HG03354 (cell line): ENCODE results near the gene CCDC87.
"Not testable (repeated sequence)": the region's sequence is repeated elsewhere in the genome, so short reads cannot be mapped to it uniquely, and the experiment has no call there.

ENCODE experiments used
- ATAC-seq: cut with Tn5 transposase; IDR thresholded peaks from one replicate; pipeline ENCODE4 v1.9.1; 2021; ENCODE audit warnings: mild to moderate bottlenecking; ENCODE audit not compliant: unreplicated experiment, poor library complexity, severe bottlenecking

The CCDC87 gene, protein sequence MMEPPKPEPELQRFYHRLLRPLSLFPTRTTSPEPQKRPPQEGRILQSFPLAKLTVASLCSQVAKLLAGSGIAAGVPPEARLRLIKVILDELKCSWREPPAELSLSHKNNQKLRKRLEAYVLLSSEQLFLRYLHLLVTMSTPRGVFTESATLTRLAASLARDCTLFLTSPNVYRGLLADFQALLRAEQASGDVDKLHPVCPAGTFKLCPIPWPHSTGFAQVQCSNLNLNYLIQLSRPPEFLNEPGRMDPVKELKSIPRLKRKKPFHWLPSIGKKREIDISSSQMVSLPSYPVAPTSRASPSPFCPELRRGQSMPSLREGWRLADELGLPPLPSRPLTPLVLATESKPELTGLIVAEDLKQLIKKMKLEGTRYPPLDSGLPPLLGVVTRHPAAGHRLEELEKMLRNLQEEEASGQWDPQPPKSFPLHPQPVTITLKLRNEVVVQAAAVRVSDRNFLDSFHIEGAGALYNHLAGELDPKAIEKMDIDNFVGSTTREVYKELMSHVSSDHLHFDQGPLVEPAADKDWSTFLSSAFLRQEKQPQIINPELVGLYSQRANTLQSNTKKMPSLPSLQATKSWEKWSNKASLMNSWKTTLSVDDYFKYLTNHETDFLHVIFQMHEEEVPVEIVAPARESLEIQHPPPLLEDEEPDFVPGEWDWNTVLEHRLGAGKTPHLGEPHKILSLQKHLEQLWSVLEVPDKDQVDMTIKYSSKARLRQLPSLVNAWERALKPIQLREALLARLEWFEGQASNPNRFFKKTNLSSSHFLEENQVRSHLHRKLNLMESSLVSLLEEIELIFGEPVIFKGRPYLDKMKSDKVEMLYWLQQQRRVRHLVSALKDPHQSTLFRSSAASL

DNA sequence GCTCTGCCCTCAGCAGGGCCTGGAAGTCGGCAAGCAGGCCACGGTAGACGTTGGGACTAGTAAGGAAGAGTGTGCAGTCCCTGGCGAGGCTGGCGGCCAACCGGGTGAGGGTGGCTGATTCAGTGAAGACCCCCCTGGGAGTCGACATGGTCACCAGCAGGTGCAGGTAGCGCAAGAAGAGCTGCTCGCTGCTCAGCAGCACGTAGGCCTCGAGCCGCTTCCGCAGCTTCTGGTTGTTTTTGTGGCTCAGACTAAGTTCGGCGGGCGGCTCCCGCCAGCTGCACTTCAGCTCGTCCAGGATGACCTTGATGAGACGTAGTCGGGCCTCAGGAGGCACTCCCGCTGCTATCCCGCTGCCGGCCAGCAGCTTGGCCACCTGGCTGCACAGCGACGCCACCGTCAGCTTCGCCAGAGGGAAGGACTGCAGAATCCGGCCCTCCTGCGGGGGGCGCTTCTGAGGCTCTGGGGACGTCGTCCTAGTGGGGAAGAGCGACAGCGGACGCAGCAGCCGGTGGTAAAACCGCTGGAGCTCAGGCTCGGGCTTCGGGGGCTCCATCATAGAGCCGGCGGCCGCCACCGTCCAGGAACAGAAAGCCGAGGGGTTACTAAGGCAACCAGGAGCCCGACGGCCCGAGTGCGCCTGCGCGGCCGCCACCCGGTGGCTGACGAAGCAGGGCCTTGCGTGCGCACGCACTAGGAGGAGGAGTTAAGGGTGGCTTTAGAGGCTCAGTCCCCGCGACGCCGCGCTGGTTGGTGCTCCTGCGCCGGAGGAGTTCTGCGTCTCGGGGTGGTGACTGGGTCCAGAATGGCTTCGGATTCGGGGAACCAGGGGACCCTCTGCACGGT is at the start of gene CCDC87, which contains the start of gene CCS:
Gene CCDC87 (minus strand): TSS at position 607 of the 846 bp plus-strand sequence. CDS start 48 bp downstream, at position 559.
Gene CCS (plus strand): TSS at position 729 of the 846 bp plus-strand sequence. CDS start 77 bp downstream, at position 806.
- peak; percentile 94 for ATAC-seq

DNA sequence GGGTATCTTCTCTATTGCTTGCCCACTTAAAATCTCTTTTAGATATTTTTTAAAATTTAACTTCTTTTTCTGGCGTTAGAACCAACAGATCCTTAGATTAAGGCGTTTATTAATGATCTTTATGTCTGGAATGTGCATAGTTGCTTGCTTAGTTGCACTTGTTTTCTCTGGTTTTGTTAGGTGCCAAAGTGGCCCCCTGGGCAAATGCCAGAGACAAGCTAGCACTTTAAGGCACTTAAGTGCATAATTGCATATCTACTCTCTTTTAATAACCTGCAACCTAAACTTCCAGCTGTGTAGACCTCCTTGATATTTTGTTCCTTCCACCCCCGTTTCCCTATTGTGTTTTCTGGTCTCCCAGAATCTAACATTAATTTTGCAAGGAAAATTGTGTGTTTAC is 49.0 kb upstream of the CCDC87 start:
- ATAC-seq: no peak

DNA sequence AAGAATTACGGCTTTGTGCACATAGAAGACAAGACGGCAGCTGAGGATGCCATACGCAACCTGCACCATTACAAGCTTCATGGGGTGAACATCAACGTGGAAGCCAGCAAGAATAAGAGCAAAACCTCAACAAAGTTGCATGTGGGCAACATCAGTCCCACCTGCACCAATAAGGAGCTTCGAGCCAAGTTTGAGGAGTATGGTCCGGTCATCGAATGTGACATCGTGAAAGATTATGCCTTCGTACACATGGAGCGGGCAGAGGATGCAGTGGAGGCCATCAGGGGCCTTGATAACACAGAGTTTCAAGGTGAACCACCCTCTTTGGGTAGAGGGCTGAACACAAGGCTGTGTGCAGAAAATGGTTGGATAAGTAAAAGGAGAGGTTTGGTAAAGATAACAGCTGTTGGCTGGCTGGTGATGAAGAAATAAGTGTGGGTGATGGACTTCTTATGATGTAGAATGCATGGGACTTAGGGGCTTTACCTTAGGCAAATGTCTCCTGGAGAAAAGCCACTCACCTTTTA is 47.0 kb upstream of the CCDC87 start:
- ATAC-seq: not testable (repeated sequence)

DNA sequence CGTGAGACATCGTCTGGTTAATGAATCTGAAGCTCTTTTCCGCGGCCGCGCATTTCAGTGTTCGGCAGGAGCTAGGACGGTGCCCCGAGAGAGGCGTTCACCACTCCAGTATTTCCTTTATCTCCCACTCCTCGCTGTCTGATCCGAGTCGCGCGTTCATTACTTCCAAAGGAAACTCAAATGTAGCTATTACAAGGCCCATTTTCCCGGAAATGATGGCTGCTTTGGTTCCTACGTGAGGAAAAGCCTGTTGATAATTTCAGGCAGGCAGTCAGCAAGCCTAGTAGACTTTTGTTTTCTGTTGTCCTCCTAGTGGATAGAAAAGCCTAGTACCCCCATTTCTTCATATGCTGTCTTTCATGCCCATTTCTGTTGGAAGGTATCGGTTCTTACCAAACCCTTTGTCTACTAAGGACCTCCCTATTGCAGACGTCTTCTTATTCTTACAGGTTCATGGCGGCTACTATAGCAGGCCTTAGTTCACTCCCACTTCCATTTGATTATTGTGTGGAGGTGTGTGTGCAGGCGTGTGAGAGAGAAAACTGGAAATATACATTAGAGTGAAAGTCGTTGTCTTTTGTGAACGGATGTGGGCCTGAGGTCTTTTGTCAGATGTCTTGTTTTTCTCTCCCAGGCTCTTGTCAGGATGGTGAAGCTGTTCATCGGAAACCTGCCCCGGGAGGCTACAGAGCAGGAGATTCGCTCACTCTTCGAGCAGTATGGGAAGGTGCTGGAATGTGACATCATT is 46.4 kb upstream of the CCDC87 start:
- ATAC-seq: no peak

DNA sequence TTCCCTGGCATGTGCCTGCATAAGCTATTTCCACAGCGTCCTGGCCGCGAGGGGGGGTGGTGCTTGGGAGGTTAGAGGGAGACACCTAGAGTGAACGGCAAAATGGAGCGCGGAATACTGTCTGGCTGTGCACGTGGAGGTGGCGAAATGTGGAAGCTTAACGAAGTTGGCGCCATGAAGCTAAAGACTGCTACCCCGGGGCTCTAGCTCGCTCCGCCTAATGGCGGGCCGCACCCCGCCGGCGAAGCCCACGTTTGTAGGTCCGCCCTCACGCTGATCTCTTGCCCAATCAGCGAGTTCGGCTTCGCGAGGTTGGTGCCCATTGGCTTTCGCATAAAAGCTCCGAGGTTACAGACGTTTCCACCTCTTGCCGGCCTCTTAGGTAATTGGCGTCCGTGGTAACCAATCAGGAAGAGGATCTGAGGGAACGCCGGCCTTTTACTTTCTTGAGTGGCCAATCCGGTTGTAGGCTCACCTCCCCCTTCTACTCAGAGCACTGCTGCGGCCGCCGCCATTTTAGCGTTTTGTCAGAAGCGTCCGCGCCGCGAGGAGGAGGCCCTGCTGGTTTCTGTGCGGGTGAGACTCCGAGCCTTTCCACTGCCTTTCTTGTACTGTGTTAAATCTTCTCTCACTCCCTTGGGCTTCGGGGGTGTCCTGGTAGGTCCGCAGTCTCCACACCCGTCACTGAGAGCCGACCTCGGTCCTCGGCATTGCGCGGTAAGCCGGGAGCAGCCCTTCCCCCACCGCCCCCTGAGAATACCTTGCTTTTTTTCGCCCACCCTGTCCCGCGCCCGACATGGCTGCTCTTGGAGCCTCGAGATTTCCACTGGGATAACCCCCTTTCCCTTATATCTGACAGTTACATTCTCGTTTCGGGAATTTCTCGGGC is 45.6 kb upstream of the CCDC87 start, which contains the start of gene RBM4:
Gene RBM4 (plus strand): TSS at position 527 of the 889 bp plus-strand sequence. CDS start 1,009 bp downstream, outside the sequence.
- peak; percentile 93 for ATAC-seq

DNA sequence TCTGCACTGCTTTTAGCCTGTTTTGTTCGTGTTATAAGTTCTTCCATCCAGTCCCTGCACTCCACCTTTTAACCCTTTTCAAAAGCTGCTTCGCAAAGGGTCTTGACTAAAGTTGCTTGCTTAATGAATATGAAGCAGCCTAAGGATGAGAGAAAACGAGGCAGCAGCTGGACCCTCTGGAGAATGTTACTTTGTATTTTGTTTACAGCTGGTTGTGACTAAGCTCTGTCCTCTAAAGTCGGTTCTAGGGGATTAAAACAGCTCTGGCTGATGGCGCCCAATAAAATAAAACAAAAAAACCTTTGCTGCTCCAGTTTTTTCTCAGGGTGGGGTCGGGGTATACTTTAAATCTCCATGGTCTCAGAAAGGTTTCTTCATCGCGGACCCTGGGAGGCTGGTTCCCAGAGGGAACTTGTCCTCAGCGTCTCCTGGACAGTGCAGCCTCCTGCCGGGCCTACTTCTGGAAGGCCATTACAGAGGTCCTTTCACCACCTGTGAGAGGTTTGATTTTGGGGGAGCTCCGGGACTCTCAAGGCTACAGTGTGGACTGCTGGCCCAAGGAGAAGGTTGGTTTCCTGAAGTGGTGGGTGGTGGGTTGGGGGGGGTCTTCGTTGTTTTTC is 44.8 kb upstream of the CCDC87 start:
- ATAC-seq: no peak

DNA sequence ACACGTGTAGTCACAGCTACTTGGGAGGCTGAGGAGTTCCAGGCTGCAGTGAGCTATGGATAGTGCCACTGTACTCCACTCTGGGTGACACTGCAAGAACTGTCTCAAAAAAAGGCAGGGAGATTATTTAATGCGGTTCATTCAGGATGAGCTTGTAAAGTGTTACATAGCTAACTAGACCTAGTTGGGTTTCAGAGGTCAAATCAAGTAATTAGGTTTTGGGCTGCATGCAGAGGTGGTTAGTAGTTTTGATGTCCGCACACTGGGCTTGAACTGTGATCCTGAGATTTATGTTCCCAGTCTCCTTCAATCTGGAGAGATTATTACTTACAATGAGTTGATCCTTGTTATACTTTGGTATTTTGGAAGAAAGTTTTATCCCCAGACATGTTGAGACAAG is 43.5 kb upstream of the CCDC87 start:
- no peak for ATAC-seq

DNA sequence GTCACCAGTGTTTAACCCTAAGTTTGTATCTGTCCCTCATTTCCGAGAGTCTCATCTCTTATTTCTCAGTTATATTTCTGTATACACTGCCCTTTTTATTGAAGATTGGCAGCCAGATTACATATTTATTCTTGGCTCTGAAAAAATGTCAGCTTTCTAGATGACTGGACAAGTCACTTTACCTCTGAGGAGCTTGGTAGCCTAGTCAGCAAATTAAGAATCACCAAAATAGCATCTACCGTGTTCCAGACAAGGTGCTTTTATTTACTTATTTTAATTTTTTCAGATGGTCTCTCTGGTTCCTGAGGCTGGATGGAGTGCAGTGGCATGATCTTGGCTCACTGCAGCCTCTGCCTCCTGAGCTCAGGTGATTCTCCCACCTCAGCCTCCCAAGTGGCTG is 40.1 kb upstream of the CCDC87 start:
- ATAC-seq: no peak

DNA sequence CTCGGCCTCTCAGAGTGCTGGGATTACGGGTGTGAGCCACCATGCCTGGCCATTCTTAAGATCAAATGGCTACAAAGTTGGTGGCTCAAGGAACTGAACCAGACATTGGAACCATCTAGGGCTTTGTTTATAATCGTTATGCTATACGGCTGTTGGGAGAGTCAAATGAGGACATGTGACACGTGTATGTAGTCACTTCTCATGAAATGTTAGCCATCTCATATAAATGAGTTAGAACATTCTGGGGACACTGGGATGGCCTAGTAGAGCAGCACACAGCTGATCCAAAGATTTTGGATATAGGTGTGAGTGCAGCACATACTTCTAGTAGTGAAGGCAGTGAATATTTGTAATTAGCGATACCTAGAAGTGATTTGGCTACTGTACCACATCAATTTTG is 39.0 kb upstream of the CCDC87 start:
- ATAC-seq: no peak

DNA sequence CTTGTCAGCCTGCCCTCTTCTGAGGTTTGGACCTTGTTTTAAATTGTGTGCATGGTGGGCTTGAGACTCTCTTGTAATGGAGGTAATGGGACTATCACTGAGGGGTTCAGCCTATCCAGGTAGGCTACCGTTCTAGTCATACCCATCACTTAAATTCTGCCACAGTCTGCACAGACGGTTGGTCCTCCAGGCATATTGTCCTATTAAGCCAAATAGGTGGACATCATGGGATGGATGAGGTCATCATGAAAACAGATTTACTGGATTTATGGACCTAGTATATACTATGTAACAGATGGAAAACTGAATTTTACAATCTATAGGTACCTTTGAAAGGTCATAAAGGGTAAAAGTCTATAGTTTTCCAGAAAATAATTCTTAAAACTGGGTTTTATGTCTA is 36.5 kb upstream of the CCDC87 start:
- no peak for ATAC-seq

DNA sequence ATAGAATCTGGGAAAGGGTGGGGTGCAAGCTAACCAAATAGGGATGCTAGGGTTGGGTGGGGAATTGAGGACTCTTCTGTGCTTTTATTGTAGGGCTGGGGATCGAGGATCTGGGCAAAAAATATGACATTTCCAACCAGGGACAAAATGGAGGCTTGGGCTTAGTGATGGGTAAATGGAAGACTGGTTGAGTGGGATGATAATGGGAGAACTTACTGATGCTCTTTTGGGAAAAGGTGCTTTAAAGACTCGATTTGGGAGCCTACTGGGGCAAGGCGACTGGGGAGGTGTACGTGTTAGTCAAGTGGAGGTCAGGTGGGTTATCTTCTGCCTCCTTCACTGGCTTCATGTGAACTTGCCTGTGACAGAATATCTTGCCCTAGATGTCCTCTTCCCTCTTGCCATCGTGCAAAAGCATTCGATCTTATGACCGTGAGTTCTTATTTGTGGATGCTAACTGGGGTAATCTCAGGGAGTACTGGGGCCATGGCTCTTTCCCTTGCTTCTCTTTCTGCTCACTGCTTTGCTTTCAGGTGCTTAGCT is 35.3 kb upstream of the CCDC87 start:
- no peak for ATAC-seq

DNA sequence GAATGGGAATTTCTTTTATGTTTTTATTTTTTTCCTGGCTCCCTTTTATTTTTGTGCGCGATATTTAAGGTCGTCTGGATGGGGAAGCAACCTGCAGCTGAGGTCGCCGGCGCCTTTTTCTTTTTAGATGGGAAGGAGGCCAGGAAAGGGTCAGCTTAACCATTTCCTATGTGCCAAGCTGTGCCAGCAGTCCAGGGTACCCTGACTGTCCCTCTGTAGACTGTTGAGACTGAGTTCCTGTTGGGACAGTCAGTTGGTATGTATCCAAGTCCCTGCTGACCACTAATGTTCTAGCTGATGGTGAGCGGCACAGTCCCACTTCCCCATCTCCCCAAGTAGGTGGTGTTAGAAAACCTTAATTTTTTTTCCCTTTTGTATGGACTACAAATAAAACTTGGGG is 34.1 kb upstream of the CCDC87 start:
- ATAC-seq: no peak

DNA sequence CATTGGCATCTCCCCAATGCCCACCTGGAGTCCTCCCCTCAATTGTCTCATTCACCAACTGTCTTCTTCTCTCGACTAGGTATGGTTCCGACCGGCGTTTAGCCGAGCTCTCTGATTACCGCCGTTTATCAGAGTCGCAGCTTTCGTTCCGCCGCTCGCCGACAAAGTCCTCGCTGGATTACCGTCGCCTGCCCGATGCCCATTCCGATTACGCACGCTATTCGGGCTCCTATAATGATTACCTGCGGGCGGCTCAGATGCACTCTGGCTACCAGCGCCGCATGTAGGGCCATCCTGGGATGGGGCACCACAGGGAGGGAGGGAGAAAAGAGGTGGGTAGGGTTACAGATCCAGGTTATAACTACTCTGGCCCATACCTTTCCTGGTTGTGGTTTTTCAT is 33.5 kb upstream of the CCDC87 start:
- ATAC-seq: no peak

DNA sequence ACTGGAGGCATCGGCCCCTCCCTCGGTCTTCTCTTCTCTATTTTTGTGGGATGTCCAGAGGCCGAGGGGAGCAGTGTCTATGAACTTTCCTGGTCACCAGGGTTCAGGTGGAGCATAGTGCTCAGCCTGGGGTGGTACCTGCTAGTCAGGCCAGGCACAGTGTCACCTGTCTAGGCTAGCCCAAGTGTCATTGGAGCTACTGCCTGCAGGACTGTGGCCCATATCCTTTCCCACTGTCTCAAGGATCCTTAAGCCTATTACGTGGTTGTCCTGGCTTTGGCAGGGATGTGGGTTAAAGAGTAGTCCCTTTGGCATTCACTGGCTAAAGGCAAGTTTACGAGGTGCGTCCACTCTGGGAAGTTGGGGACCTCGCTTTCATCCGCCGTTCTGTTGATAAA is 32.9 kb upstream of the CCDC87 start:
- no peak for ATAC-seq

DNA sequence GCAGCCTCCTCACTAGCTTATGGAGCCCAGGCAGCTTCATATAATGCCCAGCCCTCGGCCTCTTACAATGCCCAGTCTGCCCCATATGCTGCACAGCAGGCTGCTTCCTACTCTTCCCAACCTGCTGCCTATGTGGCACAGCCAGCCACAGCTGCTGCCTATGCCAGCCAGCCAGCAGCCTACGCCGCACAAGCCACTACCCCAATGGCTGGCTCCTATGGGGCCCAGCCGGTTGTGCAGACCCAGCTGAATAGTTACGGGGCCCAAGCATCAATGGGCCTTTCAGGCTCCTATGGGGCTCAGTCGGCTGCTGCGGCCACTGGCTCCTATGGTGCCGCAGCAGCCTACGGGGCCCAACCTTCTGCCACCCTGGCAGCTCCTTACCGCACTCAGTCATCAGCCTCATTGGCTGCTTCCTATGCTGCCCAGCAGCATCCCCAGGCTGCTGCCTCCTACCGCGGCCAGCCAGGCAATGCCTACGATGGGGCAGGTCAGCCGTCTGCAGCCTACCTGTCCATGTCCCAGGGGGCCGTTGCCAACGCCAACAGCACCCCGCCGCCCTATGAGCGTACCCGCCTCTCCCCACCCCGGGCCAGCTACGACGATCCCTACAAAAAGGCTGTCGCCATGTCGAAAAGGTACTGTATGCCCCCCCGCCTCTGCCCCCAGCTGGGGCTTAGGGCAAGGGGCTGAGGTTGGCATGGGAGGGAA is 32.3 kb upstream of the CCDC87 start:
- no peak for ATAC-seq

DNA sequence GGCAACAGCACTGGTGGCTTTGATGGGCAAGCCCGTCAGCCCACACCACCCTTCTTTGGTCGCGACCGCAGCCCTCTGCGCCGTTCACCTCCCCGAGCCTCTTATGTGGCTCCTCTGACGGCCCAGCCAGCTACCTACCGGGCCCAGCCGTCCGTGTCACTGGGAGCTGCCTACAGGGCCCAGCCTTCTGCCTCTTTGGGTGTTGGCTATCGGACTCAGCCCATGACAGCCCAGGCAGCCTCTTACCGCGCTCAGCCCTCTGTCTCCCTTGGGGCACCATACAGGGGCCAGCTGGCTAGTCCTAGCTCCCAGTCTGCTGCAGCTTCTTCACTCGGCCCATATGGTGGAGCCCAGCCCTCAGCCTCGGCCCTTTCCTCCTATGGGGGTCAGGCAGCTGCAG is 31.6 kb upstream of the CCDC87 start:
- no peak for ATAC-seq

DNA sequence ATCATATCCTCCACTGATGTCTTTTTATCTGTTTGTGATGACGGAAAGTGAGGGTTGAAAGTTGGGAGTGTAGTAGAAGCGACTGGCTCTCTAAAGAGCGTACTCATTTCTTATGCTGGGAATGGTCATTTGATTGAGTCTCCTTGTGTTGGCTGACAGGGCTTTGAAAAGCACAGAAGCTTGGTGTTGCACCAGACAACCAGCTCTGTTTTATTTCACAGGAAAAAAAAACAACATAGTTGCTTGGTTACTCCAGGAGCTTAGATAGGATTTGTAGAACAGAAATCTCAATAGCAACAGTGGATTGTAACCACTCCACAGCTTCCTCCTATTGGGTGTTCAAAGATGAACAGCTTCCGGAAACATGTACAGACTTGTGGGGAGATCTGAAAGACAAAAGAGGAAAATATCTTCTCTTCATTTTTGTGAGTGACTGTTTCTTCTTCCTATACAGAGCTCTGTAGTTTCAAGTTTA is 26.3 kb upstream of the CCDC87 start:
- no peak for ATAC-seq
